ENCODE data around the gene FBXO30. TPM values are rescaled to one million over a fixed set of nuclear protein-coding genes. Genes with fewer than 3 reads are reported as not detected.

The FBXO30 gene
- total and polyA plus RNA-seq, 9 of the 15 experiments (the other 6 are each of a cell fraction or from before 2014, with no cell fraction given): 3.6 to 12.8 (median 7.1) TPM

DNA sequence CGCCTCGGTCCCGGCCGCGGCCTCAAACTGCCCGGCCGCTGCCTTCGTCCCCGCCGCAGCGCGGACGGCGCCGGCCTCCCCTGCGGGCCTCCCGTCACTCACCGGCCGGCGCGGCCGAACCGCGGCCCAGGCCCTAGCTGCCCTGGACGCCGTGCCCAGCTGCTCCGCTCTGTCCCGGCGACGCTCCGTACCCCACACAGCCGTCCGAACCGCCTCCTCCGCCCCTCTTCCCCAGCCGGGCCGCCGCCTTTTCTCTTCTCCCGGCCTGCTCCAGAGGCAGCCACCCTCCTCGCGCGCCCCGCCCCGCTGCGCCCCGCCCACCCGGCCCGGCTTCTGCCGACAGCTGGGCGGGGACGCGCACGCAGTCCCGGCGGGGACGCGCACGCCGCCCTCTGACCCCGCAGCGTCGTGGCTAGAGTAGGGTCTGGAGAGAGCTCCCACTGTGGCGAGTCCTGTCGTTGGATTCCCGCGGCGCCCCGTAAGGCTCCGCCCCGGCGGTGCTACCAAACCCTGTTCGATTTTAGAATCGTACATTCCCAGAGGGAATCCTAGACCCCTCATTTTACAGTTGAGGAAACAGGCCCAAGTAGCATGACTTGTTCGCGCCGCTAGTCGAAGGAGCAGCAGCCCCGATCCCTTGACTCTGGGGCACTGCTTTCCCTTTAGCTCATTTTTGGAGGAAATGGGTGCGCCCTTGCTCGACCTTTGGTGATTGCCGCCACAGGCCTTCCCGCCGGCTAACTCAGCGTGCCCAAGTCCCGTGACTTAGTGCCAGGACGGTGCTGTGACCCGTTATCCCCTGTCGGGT lies at the start of gene FBXO30 (continued):
- peak; percentile 79 for TF ChIP-seq THAP12 (CRISPR knock-in tag; IDR thresholded peaks at IDR 0.05)
- TF ChIP-seq E2F1 (CRISPR knock-in tag; IDR thresholded peaks at IDR 0.05): peak; percentile 68; the same call in 1 of the 2 replicates
- peak; percentile 83 for TF ChIP-seq TBP (optimal IDR thresholded peaks at IDR 0.05; ENCODE audit: low read depth, low read length)
- peak; percentile 73; the same call in 1 of the 2 replicates for TF ChIP-seq KLF6 (CRISPR knock-in tag; IDR thresholded peaks at IDR 0.05; ENCODE audit: borderline replicate concordance)
- TF ChIP-seq, protein P1, sequence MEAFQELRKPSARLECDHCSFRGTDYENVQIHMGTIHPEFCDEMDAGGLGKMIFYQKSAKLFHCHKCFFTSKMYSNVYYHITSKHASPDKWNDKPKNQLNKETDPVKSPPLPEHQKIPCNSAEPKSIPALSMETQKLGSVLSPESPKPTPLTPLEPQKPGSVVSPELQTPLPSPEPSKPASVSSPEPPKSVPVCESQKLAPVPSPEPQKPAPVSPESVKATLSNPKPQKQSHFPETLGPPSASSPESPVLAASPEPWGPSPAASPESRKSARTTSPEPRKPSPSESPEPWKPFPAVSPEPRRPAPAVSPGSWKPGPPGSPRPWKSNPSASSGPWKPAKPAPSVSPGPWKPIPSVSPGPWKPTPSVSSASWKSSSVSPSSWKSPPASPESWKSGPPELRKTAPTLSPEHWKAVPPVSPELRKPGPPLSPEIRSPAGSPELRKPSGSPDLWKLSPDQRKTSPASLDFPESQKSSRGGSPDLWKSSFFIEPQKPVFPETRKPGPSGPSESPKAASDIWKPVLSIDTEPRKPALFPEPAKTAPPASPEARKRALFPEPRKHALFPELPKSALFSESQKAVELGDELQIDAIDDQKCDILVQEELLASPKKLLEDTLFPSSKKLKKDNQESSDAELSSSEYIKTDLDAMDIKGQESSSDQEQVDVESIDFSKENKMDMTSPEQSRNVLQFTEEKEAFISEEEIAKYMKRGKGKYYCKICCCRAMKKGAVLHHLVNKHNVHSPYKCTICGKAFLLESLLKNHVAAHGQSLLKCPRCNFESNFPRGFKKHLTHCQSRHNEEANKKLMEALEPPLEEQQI (IDR thresholded peaks at IDR 0.05): no peak
- TF ChIP-seq, protein P2, sequence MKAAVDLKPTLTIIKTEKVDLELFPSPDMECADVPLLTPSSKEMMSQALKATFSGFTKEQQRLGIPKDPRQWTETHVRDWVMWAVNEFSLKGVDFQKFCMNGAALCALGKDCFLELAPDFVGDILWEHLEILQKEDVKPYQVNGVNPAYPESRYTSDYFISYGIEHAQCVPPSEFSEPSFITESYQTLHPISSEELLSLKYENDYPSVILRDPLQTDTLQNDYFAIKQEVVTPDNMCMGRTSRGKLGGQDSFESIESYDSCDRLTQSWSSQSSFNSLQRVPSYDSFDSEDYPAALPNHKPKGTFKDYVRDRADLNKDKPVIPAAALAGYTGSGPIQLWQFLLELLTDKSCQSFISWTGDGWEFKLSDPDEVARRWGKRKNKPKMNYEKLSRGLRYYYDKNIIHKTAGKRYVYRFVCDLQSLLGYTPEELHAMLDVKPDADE (conservative IDR thresholded peaks at IDR 0.05; ENCODE audit: control insufficient read depth, low read depth, low read length): no peak; the same call in 1 of the 2 replicates
- TF ChIP-seq, protein P3, sequence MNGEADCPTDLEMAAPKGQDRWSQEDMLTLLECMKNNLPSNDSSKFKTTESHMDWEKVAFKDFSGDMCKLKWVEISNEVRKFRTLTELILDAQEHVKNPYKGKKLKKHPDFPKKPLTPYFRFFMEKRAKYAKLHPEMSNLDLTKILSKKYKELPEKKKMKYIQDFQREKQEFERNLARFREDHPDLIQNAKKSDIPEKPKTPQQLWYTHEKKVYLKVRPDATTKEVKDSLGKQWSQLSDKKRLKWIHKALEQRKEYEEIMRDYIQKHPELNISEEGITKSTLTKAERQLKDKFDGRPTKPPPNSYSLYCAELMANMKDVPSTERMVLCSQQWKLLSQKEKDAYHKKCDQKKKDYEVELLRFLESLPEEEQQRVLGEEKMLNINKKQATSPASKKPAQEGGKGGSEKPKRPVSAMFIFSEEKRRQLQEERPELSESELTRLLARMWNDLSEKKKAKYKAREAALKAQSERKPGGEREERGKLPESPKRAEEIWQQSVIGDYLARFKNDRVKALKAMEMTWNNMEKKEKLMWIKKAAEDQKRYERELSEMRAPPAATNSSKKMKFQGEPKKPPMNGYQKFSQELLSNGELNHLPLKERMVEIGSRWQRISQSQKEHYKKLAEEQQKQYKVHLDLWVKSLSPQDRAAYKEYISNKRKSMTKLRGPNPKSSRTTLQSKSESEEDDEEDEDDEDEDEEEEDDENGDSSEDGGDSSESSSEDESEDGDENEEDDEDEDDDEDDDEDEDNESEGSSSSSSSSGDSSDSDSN (IDR thresholded peaks at IDR 0.05; ENCODE audit: borderline replicate concordance in 1 of 2, low read depth in 2 of 2, low read length in 2 of 2): peak; percentile 73 to 89; a peak in 3 of 4 replicates
- TF ChIP-seq FOXK1 (CRISPR knock-in tag; IDR thresholded peaks at IDR 0.05; ENCODE audit: borderline replicate concordance): peak; percentile 87; the same call in 1 of the 2 replicates
- no peak; the same call in 1 of the 2 replicates for TF ChIP-seq SMARCA4 (IDR thresholded peaks at IDR 0.05)
- TF ChIP-seq XRCC4 (IDR thresholded peaks at IDR 0.05; ENCODE audit: extremely low read depth, insufficient read depth, insufficient read length): no peak
- TF ChIP-seq MEF2D (tag; conservative IDR thresholded peaks at IDR 0.05; ENCODE audit: low read depth): peak; percentile 40; the same call in 1 of the 2 replicates
- TF ChIP-seq KAT2B (IDR thresholded peaks at IDR 0.05; ENCODE audit: low read depth, low read length): no peak
- no peak for TF ChIP-seq ZKSCAN8 (CRISPR knock-in tag; IDR thresholded peaks at IDR 0.05)
- peak; percentile 98 for TF ChIP-seq POLR2G (IDR thresholded peaks at IDR 0.05; ENCODE audit: low read depth, low read length)

Data from K562 (cell line).